T-helper 1 cell treated with Interleukin-12 subunit alpha and Interleukin-12 subunit beta and Interleukin-4 antibody, amounts not matched to agents 30 μg/mL and 1 μg/mL, for 36 hours (primary cell): ENCODE measurements around the gene HAND1.

Experiments used
- H3K27ac Mint-ChIP-seq: one replicate; pipeline ENCODE4 v1.8.0; 2021; ENCODE audit warnings: mild to moderate bottlenecking, mixed read lengths
- H3K27me3 Mint-ChIP-seq: one replicate; pipeline ENCODE4 v1.8.0; 2021; ENCODE audit warnings: low read depth, mixed read lengths
- H3K36me3 Mint-ChIP-seq: one replicate; pipeline ENCODE4 v1.8.0; 2021; ENCODE audit warnings: low read depth, mixed read lengths
- H3K4me1 Mint-ChIP-seq: one replicate; pipeline ENCODE4 v1.8.0; 2021; ENCODE audit warnings: low read depth, mixed read lengths
- H3K4me3 Mint-ChIP-seq: one replicate; pipeline ENCODE4 v1.8.0; 2021; ENCODE audit warnings: mild to moderate bottlenecking, moderate library complexity, mixed read lengths
- H3K9me3 Mint-ChIP-seq: one replicate; pipeline ENCODE4 v1.8.0; 2021; ENCODE audit warnings: mixed read lengths

The HAND1 gene

DNA sequence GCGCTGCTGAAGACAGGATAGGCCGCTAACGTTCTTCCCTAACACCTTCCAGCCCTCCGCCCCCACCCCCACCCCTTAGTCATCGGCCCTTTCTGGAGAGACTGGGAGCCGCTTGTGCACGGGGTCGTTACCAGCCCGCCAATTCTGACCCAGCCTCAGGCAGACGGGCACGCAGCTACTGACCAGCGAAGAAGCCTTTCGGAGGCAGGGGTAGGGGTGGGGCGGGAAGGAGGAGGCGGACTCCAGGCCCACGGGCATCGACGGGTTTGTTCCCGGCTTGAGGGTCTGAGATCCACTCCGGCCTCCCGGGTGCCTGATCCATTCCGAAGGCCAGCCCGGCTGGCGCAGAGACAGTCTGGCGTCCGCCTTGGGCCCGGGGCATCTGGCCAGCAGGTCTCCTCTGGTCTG, 729 bp upstream of the HAND1 start:
- H3K27me3 Mint-ChIP-seq, result peaks cover 90% of the 10 kb centered on the region
- H3K36me3 Mint-ChIP-seq, result peaks cover 5% of the 10 kb centered on the region
- no peaks in the 10 kb centered on the region for H3K9me3 Mint-ChIP-seq
- H3K4me1 Mint-ChIP-seq, result peaks cover 22% of the 10 kb centered on the region
- no peak overlapping the region for H3K27ac Mint-ChIP-seq
- no peak overlapping the region for H3K4me3 Mint-ChIP-seq

DNA sequence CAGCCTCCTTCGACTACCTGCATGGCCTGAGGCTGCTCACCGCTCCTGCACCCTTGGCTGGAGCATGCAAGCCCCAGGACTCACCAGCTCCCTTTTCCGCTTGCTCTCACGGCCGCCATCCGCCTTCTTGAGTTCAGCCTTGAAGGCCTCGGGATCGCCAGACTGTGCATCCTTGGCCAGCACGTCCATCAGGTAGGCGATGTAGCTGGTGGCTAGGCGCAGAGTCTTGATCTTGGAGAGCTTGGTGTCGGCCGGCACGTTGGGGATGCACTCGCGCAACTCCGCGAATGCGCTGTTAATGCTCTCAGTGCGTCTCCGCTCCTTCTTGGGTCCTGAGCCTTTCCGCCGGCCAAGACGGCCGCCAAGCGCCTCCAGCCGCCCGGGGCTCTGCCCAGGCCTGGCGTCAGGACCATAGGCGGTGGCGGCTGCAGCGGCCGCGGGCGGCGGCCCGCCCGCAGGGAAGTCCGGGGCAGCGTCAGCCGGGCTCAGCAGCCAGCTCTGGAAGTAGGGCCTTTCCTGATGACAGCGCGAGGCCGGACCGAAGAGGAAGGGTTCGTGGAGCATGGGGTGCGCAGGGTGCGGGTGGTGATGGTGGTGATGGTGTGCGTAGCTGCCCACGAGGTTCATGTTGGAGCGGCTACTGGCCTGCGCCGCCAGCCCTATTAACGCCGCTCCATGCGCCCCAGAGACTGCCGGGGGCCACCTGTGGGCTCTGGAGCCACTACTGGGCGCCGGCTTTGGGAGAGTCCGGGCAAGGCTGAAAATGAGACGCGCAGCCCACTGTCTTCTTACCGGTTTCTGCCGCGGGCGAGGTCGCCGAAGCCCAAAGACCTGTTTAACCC, 424 bp downstream of the HAND1 start:
- Mint-ChIP-seq H3K36me3 (peaks cover 5% of the 10 kb centered on the region), H3K4me1 (peaks cover 20% of the 10 kb centered on the region), H3K9me3 (no peaks in the 10 kb centered on the region), H3K27me3 (peaks cover 90% of the 10 kb centered on the region), H3K27ac (peak overlapping the region; percentile 75), H3K4me3 (peak overlapping the region; percentile 27)

DNA sequence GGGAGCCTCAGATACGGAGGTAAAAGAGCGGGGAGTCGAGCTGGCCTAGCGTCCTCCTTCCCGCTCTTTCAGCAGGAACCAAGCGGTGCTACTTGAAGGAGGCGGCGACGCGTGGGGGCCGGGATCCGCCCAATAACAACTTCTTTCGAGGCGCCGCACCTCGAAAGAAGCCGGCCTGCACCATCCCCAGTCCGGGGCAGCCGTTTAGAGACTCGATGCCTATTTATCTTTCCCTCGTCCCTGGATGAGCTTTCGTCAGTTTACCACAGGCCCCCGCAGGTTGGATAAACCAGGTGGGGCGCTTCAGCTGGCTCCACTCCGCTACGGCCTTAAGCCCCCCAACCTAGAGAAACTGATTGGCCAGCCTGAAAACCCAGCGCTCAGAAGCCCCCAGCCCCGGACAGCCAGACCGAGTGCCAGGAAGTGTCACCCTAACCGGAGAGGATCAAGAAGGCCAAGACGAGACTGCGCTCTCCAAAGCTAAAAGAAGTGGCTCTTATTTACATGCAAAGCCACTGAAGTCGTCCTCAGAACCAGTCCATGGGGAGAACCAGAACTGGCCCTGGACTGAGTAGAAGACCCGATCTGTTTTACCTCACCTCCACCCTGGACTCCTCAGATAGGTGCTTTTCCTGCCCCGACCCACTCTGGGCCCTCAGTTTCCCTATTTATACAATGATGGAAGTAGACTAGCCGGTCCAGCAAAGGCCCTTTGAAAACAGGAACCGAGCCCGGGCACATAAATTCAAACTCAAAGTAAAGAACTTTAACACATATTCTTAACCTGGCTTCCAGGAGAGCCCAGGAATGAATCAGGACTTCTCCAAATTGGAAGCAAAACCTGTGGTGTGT, 1.4 kb downstream of the HAND1 start:
- Mint-ChIP-seq H3K36me3 (peaks cover 5% of the 10 kb centered on the region), H3K9me3 (no peaks in the 10 kb centered on the region), H3K27ac (peak overlapping the region; percentile 76), H3K4me1 (peaks cover 20% of the 10 kb centered on the region), H3K27me3 (peaks cover 90% of the 10 kb centered on the region), H3K4me3 (no peak overlapping the region)

- Mint-ChIP-seq H3K27me3 (peaks cover 90% of the 10 kb centered on the region), H3K4me1 (peaks cover 21% of the 10 kb centered on the region), H3K27ac (peak overlapping the region; percentile 84), H3K36me3 (peaks cover 5% of the 10 kb centered on the region), H3K9me3 (no peaks in the 10 kb centered on the region), H3K4me3 (no peak overlapping the region)
Measured at GRCh38 chr5:154475591-154476353, 2.3 kb downstream of the HAND1 start.

DNA sequence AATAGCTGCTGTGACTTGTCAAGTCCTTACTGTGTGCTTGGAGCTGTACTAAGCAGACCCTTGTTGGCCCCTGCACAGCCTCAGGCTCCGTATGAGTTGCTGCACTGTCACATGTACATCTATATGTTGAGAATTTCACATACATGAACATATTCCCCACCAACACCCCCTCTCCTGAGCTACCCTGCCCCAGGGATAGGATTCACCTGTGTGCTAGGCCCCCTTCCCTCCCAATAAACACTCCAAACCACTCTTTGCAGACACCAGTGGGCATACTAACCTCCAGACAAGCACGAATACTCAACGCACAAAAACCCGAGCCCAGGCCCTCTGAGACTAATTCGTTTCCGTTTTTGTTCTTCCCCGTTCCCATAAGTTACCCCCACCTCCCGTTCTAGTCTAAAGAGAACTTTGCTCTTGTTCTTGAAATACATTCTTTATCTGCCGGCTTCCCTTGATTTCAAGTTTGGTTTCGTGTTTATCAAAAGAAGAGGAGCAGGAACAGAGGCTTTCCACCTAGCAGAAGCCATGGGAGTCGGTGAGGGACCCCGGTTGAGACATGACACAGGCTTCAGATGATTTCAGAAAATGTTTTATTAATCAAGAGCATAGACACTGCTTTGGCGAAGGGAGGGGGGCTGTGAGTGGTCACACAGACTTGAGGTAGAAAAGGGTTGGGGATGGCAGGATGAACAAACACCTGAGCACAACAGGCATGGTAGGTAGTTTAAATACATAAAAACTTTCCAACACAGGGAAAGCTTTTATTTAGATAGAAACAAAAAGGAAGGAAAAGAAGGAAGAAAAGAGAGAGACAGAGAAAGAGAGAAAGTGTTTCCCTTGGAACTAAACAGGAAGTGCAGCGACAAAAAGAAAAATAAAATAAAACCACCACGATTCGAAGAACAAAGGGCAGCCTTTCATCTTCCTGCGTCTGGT, 3.4 kb downstream of the HAND1 start:
- Mint-ChIP-seq H3K9me3 (no peaks in the 10 kb centered on the region), H3K4me1 (peaks cover 23% of the 10 kb centered on the region), H3K27me3 (peaks cover 91% of the 10 kb centered on the region), H3K36me3 (peaks cover 5% of the 10 kb centered on the region), H3K27ac (peak overlapping the region; percentile 65), H3K4me3 (peak overlapping the region; percentile 19)

- Mint-ChIP-seq H3K4me3 (no peak overlapping the region), H3K9me3 (no peaks in the 10 kb centered on the region), H3K36me3 (peaks cover 2% of the 10 kb centered on the region), H3K27me3 (peaks cover 83% of the 10 kb centered on the region), H3K27ac (peak overlapping the region; percentile 65), H3K4me1 (peaks cover 20% of the 10 kb centered on the region)
Measured at GRCh38 chr5:154473581-154474283, 4.3 kb downstream of the HAND1 start.

- H3K27me3 Mint-ChIP-seq, result peaks cover 84% of the 10 kb centered on the region
- H3K4me1 Mint-ChIP-seq, result peaks cover 20% of the 10 kb centered on the region
- no peaks in the 10 kb centered on the region for H3K9me3 Mint-ChIP-seq
- H3K36me3 Mint-ChIP-seq, result peaks cover 2% of the 10 kb centered on the region
- no peak overlapping the region for H3K4me3 Mint-ChIP-seq
- H3K27ac Mint-ChIP-seq, result peak overlapping the region; percentile 82
Measured at GRCh38 chr5:154472871-154473580, 5.0 kb downstream of the HAND1 start.

- Mint-ChIP-seq H3K27ac (no peak overlapping the region), H3K36me3 (peaks cover 2% of the 10 kb centered on the region), H3K4me3 (no peak overlapping the region), H3K27me3 (peaks cover 80% of the 10 kb centered on the region), H3K9me3 (no peaks in the 10 kb centered on the region), H3K4me1 (peaks cover 15% of the 10 kb centered on the region)
Measured at GRCh38 chr5:154470947-154471870, 6.8 kb downstream of the HAND1 start.

GRCh38 chr5:154470137-154470536, 7.9 kb downstream of the HAND1 start:
- H3K27me3 Mint-ChIP-seq, result peaks cover 74% of the 10 kb centered on the region
- H3K4me3 Mint-ChIP-seq, result no peak overlapping the region
- H3K9me3 Mint-ChIP-seq, result no peaks in the 10 kb centered on the region
- no peak overlapping the region for H3K27ac Mint-ChIP-seq
- H3K36me3 Mint-ChIP-seq, result peaks cover 2% of the 10 kb centered on the region
- peaks cover 11% of the 10 kb centered on the region for H3K4me1 Mint-ChIP-seq

- H3K4me1 Mint-ChIP-seq, result peaks cover 3% of the 10 kb centered on the region
- no peaks in the 10 kb centered on the region for H3K36me3 Mint-ChIP-seq
- H3K27me3 Mint-ChIP-seq, result peaks cover 51% of the 10 kb centered on the region
- H3K27ac Mint-ChIP-seq, result no peak overlapping the region
- no peaks in the 10 kb centered on the region for H3K9me3 Mint-ChIP-seq
- H3K4me3 Mint-ChIP-seq, result no peak overlapping the region
Measured at GRCh38 chr5:154467655-154468354, 10.2 kb downstream of the HAND1 start.

DNA sequence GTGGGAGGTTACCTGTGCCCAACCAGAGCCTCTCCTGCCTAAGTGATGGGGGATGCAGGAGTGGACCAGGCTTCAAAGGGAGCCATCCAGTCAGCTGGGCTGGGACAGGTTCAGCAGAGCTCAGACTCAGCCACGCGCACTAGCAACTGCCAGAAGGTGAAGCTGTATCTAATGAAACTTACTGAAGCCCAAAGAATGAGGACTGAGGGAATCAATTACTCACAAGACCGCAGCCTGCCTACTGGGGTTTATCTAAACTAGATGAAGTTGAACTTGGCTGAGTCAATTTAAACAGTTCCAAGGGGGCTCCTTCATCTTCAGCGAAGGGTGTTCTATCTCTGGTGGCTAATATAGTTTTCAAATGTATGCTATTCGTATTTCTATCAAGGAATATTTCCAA, 11.4 kb downstream of the HAND1 start:
- Mint-ChIP-seq H3K36me3 (no peaks in the 10 kb centered on the region), H3K4me1 (peaks cover 3% of the 10 kb centered on the region), H3K4me3 (no peak overlapping the region), H3K27me3 (peaks cover 40% of the 10 kb centered on the region), H3K27ac (no peak overlapping the region), H3K9me3 (no peaks in the 10 kb centered on the region)
